ENCODE results near the gene GOT1. TPM values are rescaled to one million over a fixed set of nuclear protein-coding genes. Genes with fewer than 3 reads are reported as not detected.

Gene GOT1
- total RNA-seq, 1 donor from 2014 or later = 33.7 TPM

- TF ChIP-seq CTCF (IDR thresholded peaks at IDR 0.05; ENCODE audit: unreplicated experiment) = no peak
- no peak for DNase-seq (ENCODE audit: low spot score)
- Mint-ChIP-seq H3K9me3 (ENCODE audit: unreplicated experiment) (no peaks in the 10 kb centered on the region), H3K27me3 (ENCODE audit: unreplicated experiment) (peaks cover 6% of the 10 kb centered on the region), H3K36me3 (ENCODE audit: low read depth, unreplicated experiment) (no peaks in the 10 kb centered on the region), H3K27ac (ENCODE audit: unreplicated experiment) (no peak overlapping the region), H3K4me3 (ENCODE audit: unreplicated experiment) (no peak overlapping the region), H3K4me1 (ENCODE audit: unreplicated experiment) (no peaks in the 10 kb centered on the region)
These were observed 55.9 kb downstream of the GOT1 start for GRCh38 chr10:99374526-99374925.

- no peak for DNase-seq (ENCODE audit: low spot score)
- H3K9me3 Mint-ChIP-seq (ENCODE audit: unreplicated experiment) = no peaks in the 10 kb centered on the region
- H3K27ac Mint-ChIP-seq (ENCODE audit: unreplicated experiment) = no peak overlapping the region
- H3K27me3 Mint-ChIP-seq (ENCODE audit: unreplicated experiment) = peaks cover 4% of the 10 kb centered on the region
- H3K4me1 Mint-ChIP-seq (ENCODE audit: unreplicated experiment) = no peaks in the 10 kb centered on the region
- H3K4me3 Mint-ChIP-seq (ENCODE audit: unreplicated experiment) = no peak overlapping the region
- no peaks in the 10 kb centered on the region for H3K36me3 Mint-ChIP-seq (ENCODE audit: low read depth, unreplicated experiment)
- no peak for TF ChIP-seq CTCF (IDR thresholded peaks at IDR 0.05; ENCODE audit: unreplicated experiment)
These were observed 57.7 kb downstream of the GOT1 start for GRCh38 chr10:99372546-99373271.

GRCh38 chr10:99370993-99371392, 59.4 kb downstream of the GOT1 start:
- peak; percentile 36 for TF ChIP-seq CTCF (IDR thresholded peaks at IDR 0.05; ENCODE audit: unreplicated experiment)
- Mint-ChIP-seq H3K36me3 (ENCODE audit: low read depth, unreplicated experiment) (no peaks in the 10 kb centered on the region), H3K4me1 (ENCODE audit: unreplicated experiment) (no peaks in the 10 kb centered on the region), H3K27ac (ENCODE audit: unreplicated experiment) (no peak overlapping the region), H3K27me3 (ENCODE audit: unreplicated experiment) (peaks cover 4% of the 10 kb centered on the region), H3K4me3 (ENCODE audit: unreplicated experiment) (no peak overlapping the region), H3K9me3 (ENCODE audit: unreplicated experiment) (no peaks in the 10 kb centered on the region)
- peak; percentile 39 for DNase-seq (ENCODE audit: low spot score)

- H3K27ac Mint-ChIP-seq (ENCODE audit: unreplicated experiment) = no peak overlapping the region
- DNase-seq (ENCODE audit: low spot score) = no peak
- H3K36me3 Mint-ChIP-seq (ENCODE audit: low read depth, unreplicated experiment) = no peaks in the 10 kb centered on the region
- no peak overlapping the region for H3K4me3 Mint-ChIP-seq (ENCODE audit: unreplicated experiment)
- TF ChIP-seq CTCF (IDR thresholded peaks at IDR 0.05; ENCODE audit: unreplicated experiment) = no peak
- H3K9me3 Mint-ChIP-seq (ENCODE audit: unreplicated experiment) = no peaks in the 10 kb centered on the region
- no peaks in the 10 kb centered on the region for H3K4me1 Mint-ChIP-seq (ENCODE audit: unreplicated experiment)
- peaks cover 2% of the 10 kb centered on the region for H3K27me3 Mint-ChIP-seq (ENCODE audit: unreplicated experiment)
These were observed 60.9 kb downstream of the GOT1 start for GRCh38 chr10:99369551-99369950.

DNA sequence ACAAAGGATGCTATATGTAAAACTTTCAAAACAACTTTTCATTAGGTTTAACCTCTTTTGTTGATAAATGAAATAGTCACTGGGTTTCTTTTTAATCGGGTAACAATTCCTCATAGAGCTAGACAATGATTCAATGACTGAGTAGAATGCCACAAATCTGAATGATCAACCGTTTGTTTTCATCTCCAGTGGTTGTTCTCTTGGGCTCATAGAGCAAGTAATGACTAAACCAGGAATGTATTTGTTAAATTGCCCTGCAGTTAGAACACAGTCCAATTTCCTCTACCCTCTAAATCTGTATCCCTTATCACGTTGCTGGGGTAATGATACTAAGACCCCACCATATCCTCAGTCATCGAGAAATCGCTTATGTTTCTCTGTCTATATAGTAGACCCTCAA, 61.3 kb downstream of the GOT1 start:
- DNase-seq (ENCODE audit: low spot score) = no peak
- no peaks in the 10 kb centered on the region for H3K9me3 Mint-ChIP-seq (ENCODE audit: unreplicated experiment)
- no peaks in the 10 kb centered on the region for H3K4me1 Mint-ChIP-seq (ENCODE audit: unreplicated experiment)
- no peaks in the 10 kb centered on the region for H3K36me3 Mint-ChIP-seq (ENCODE audit: low read depth, unreplicated experiment)
- no peak overlapping the region for H3K4me3 Mint-ChIP-seq (ENCODE audit: unreplicated experiment)
- no peak overlapping the region for H3K27ac Mint-ChIP-seq (ENCODE audit: unreplicated experiment)
- no peak for TF ChIP-seq CTCF (IDR thresholded peaks at IDR 0.05; ENCODE audit: unreplicated experiment)
- H3K27me3 Mint-ChIP-seq (ENCODE audit: unreplicated experiment) = peaks cover 2% of the 10 kb centered on the region
